ENCODE data around the gene CD300H.

DNA sequence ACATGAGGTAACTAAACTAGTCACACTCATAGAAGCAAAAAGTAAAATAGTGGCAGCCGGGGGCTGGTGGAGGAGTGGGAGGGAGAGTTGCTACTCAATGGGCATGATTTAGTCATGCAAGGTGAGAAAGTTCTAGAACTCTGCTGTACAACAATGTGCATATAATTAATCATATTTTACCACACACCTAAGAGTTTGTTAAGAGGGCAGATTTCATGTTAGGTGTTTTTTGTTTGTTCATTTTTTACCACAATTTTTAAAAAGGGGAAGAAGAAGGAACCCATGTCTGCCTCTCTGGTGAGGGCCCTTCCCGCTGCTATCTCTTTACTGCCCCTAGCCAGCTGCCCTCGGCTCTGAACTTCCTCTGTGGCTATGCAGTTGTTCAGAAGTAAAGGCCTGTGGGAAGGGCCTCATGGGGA, 47.3 kb downstream of the CD300H start:
- TF ChIP-seq, protein P1, sequence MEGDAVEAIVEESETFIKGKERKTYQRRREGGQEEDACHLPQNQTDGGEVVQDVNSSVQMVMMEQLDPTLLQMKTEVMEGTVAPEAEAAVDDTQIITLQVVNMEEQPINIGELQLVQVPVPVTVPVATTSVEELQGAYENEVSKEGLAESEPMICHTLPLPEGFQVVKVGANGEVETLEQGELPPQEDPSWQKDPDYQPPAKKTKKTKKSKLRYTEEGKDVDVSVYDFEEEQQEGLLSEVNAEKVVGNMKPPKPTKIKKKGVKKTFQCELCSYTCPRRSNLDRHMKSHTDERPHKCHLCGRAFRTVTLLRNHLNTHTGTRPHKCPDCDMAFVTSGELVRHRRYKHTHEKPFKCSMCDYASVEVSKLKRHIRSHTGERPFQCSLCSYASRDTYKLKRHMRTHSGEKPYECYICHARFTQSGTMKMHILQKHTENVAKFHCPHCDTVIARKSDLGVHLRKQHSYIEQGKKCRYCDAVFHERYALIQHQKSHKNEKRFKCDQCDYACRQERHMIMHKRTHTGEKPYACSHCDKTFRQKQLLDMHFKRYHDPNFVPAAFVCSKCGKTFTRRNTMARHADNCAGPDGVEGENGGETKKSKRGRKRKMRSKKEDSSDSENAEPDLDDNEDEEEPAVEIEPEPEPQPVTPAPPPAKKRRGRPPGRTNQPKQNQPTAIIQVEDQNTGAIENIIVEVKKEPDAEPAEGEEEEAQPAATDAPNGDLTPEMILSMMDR (IDR thresholded peaks at IDR 0.05) = no peak
- no peak for TF ChIP-seq EP300 (IDR thresholded peaks at IDR 0.05)
- TF ChIP-seq POLR2AphosphoS5 (IDR thresholded peaks at IDR 0.05) = no peak
